Stimulated activated CD4-positive, alpha-beta T cell treated with anti-CD3 and anti-CD28 coated beads, Interleukin-1b, Interleukin-23, amount 100 ng/mL, for 4 hours (primary cell): ENCODE data around the gene RPS24.

Experiments
- DNase-seq, 2 donors: peaks; one replicate each; pipeline ENCODE4 v3.0.0-alpha.2; 2020; ENCODE audit warnings: low read depth in 2 of 2

The RPS24 gene

GRCh38 chr10:78028438-78029268, 5.0 kb upstream of the RPS24 start:
- DNase-seq = no peak

GRCh38 chr10:78029269-78030226, 4.1 kb upstream of the RPS24 start, which contains the start of gene POLR3A:
TSS of gene POLR3A (minus strand) at chr10:78029515. CDS start at chr10:78029407, 108 bp downstream.
- DNase-seq = peak; percentile 82 to 88

- DNase-seq = no peak
These were observed 351 bp upstream of the RPS24 start for GRCh38 chr10:78033387-78033636.

- no peak for DNase-seq
These were observed 1.4 kb downstream of the RPS24 start for GRCh38 chr10:78035025-78035424.

- no peak for DNase-seq
These were observed 1.8 kb downstream of the RPS24 start for GRCh38 chr10:78035437-78035836.

GRCh38 chr10:78035933-78036583, 2.4 kb downstream of the RPS24 start:
- no peak for DNase-seq

- no peak for DNase-seq
These were observed 4.4 kb downstream of the RPS24 start for GRCh38 chr10:78038105-78038504.

- DNase-seq = no peak
These were observed 5.3 kb downstream of the RPS24 start for GRCh38 chr10:78038791-78039547.

GRCh38 chr10:78039743-78040142, 6.1 kb downstream of the RPS24 start:
- DNase-seq = no peak

GRCh38 chr10:78041170-78042057, 7.8 kb downstream of the RPS24 start:
- no peak for DNase-seq

GRCh38 chr10:78042058-78042751, 8.5 kb downstream of the RPS24 start:
- DNase-seq = no peak

- DNase-seq = no peak
These were observed 9.1 kb downstream of the RPS24 start for GRCh38 chr10:78042752-78043104.

- no peak for DNase-seq
These were observed 10.5 kb downstream of the RPS24 start for GRCh38 chr10:78044179-78044578.

GRCh38 chr10:78044699-78045098, 11.0 kb downstream of the RPS24 start:
- DNase-seq = no peak

GRCh38 chr10:78045237-78045636, 11.6 kb downstream of the RPS24 start:
- DNase-seq = no peak

- no peak for DNase-seq
These were observed 12.2 kb downstream of the RPS24 start for GRCh38 chr10:78045856-78046255.

GRCh38 chr10:78046711-78047269, 13.1 kb downstream of the RPS24 start:
- no peak for DNase-seq

GRCh38 chr10:78047314-78047891, 13.7 kb downstream of the RPS24 start:
- peak; percentile 69 to 78 for DNase-seq

GRCh38 chr10:78049851-78050250, 16.2 kb downstream of the RPS24 start:
- DNase-seq = no peak
